Measurements from ENCODE around the gene ARL6.
A peak's percentile ranks its signal among the peaks of the same experiment; 100 is the strongest.
"Not testable (repeated sequence)": the region's sequence is repeated elsewhere in the genome, so short reads cannot be mapped to it uniquely, and the experiment has no call there.

ARL6 gene

DNA sequence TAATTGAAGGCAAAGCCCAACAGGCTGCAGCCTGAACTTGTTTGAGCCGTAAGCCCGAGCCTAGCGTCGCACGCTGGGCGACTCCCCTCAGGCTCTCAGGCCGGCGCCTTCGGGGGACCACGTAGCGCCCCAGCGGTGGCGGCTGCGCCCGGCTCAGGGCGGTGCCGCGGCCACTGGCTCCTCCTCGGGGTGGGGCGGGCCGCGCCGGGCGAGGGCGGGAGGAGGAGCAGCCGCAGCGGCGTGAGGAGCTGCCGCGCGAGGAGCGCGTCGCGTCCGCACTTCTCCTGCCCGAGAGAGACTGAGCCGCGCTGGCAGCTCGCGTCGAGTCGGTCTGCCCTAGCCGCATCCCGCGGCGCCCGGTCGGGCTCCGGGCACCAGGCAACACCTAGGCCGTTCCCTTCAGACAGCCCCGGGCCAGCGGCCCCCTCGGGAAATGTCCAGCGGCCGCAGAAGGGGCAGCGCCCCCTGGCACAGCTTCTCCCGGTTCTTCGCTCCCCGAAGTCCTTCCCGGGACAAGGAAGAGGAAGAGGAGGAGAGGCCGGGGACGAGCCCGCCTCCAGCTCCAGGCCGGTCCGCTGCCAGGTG lies 57.3 kb downstream of the ARL6 start, which contains the start of gene CRYBG3:
Gene CRYBG3 (plus strand): TSS at position 238 of the 585 bp plus-strand sequence. CDS start 196 bp downstream, at position 434.
- peak; percentile 89 for DNase-seq

DNA sequence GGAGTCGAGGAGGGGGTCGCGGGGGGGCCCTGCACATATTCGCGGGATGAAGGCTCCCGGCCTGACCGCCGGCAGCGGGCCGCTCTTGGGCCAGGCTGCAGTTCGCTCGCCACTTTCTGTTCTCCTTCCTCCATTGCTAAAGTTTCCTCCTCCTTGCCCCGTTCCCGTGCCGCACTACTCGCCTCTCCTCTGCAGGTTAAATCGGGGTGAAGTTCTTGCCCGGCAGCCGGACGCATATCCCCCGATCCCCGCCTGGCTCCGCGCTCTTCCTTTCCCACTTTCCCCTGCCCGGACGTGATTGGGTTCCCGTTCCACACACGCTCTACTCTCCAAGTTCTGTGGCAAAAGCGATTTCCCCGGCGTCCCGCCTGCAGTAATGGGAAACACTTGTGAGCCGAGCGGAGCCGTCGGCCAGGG lies 57.8 kb downstream of the ARL6 start:
- DNase-seq, result peak; percentile 39

DNA sequence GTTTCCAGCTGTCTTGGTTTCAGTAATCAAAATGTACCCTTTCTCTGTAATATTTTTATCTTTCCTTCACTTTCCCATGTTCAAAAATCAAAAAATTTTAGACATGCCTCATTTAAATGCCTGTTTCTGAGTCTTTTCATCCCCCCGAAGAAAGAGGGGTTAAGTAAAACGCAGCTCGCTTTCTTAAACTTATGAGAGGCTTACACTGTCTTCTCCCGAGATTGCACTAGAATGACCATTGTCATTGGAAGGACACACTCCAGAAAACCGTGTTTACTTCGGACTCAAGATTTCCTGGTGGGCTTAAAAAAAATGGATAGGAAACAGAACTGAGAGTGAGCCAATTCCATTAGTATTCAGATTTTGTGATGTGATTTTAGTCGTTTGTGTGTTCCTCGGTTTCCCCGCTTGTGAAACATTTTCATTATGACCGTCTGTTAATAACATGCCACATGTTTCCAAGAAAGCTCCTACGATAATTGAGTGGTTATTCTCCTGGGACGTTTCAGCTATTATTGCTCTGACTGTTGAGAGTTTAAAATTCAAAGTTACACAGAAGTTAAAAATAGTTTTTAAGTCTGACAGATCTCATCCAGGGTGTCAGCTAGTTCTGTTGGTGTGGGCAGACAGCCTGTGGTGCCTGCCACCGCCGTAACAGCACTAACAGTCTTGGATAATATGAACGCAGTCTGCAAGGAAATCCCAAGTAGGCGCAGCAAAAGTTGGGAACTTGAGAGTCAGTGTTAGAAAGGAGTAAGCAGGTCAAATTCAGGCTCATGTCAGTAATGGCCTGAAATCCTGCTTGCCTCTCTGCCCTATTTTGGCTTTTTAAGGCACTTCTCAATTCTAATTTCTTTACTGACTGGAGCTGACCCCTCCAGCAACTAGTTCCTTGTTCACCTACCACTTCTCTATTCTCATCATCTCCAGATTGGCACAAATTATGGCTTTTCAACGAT lies 58.8 kb downstream of the ARL6 start:
- DNase-seq, result no peak

DNA sequence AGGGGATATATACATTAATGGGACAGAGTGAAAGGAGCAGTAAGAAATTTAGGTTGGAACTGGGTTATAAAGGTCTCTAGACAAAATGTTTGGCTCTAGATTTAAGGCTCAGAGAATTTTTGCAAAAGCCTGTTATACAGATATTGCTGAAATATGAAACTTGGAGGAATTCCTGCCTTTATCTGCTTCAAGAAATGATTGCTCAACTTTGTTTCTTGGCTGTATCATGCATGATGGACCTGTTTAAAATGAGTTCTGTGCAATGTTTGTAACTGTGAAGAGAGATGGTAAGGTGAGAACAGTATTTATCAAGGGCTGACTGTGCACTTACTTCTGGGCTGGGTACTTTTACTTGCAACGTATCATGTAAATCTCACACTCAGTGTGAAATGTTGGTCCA lies 60.5 kb downstream of the ARL6 start:
- DNase-seq, result no peak

DNA sequence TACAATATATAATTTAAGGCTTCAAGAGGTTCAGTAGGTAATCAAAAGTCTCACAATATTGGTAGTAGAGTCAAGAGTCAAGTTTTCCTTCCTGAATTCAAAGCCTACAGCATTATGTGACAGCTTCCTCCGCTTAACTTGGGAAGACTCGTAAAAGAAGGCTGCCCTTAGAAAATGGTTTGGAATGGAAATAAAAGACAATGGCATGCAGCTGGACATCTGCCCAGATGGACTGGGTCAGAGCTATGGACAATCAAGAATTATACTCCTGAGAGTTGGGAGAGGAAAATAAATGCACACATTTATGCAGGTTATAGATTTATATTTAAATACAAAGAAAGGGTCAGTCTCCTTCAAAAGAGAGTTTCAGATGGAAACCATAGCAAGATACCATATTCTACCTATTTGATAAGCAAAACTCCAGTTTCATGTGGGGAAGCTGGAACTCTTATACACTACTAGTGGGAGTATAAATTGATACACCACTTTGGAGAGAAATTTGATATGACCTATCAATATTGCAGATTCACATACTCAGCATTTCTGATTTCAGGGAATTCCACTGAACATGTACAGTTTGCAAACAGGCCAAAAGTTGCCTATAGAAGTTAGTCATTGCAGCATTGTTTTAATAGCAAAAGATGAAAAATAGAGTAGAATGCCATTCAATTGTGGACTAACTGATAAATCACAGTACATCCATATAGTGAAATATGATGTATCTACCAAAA lies 63.3 kb downstream of the ARL6 start:
- DNase-seq, result no peak

DNA sequence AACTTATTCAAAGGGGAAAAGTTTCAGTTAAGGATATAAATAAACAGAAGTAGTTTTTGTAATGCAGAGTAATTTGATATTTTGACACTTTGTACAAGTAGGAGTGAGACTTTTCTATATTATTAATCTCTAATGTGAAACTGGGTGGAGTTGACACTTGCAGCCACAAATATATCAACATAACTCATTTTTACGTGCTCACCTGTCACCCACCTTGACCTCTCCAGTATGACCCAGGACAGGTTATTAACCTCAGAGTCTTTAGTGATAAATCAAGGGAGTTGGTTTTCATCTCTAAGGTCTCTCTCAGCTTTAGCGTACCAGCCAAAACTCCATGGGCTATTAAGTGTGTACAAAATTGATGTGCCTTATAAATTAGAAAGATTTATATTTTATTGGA lies 64.6 kb downstream of the ARL6 start:
- no peak for DNase-seq

DNA sequence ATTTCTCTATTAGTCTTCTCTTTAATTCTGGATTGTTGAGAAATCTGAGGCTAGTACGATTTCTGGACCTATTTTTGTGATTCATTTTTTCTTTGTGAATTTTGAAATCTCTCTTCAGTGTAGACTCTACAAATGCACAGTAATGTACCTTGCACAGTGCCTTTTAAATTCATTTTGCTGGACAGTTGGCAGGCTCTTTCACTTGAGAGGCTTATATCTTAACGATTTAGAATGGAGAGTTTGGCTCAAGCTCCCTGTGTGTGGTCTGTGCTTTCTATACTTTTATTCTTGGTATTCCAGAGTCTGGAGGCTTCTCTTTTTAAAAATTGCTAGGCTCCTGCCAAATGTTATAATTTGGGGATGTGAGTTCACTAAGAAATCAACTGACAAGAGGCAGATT lies 66.1 kb downstream of the ARL6 start:
- no peak for DNase-seq

DNA sequence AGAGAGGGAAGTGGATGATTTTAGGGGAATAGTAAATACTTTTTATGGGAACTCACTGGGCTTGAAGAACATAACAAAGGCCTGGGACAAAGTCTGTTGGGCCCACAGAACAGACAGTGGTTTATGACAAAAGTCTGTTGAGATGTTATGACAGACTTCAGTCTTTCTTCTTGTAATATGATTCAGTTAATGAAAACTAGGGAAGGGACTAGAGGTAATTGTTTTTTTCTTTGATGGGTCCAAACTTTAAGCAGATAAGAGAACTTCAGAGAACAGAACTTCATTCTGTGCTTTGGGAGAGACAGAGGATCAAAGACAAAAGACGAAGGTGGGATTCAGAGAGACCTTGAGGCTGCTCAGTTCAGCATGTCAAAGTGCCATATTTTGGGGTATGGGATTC lies 66.6 kb downstream of the ARL6 start:
- DNase-seq, result no peak

DNA sequence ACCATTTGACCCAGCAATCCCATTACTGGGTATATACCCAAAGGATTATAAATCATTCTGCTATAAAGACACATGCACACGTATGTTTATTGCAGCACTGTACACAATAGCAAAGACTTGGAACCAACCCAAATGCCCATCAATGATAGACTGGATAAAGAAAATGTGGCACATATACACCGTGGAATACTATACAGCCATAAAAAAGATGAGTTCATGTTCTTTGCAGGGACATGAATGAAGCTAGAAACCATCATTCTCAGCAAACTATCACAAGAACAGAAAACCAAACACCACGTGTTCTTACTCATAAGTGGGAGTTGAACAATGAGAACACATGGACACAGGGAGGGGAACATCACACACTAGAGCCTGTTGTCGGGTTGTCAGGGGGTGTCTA lies 68.6 kb downstream of the ARL6 start:
- DNase-seq, result not testable (repeated sequence)

DNA sequence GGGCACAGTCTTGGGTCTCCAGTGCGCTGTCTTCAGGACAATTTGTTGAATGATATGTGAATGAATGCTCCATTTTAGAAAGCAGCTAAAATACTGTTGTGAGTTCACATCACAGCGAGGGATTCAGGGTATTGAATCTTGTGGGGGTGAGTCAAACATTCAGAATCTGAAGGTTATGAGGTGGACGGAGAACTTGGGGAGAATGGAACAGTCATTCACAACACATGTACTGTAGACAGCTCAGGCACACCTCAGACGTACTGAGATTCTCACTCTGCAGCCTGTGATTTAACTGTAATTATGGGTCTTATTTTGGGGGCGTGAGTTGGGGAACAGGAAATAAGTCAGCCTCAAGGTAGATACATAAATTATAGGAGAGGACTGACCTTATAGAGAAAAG lies 71.2 kb downstream of the ARL6 start:
- DNase-seq, result no peak

DNA sequence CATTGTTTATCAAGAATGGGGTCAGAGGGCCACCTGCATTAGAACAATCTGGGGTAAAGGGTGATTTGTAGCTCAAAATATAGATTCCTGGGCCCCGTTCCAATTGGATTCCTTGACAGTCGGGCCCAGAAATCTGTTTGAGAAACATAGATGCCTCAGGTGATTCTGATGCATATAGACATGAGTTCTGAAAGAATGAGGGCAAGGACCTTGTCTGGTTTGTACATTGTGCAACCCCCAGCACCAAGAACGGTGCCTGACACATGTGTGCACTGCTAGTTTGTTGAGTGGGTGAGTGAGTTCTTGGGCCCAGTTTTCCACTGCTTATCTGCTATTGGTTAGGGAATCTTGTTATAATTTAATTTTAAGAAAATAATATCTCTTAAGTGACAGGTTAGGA lies 73.8 kb downstream of the ARL6 start:
- no peak for DNase-seq

DNA sequence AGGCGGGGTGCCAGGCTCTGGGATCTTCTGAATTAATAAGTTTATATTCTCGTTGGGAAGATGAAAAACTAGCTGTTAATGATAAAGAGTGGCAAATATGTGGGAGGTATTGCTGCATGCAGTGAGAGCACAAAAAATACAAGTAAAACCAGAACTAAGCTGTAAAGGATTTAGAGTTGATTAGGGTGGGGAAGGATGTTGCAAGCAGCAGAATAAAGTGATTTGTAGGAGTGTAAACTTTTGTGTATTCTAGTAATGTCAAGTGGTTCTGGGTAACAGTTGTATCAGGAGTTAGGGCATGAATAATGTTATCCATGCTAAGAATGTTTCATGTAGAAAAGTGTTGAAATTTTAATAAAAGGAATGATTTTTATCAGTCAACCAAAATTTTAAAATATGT lies 75.4 kb downstream of the ARL6 start:
- no peak for DNase-seq

DNA sequence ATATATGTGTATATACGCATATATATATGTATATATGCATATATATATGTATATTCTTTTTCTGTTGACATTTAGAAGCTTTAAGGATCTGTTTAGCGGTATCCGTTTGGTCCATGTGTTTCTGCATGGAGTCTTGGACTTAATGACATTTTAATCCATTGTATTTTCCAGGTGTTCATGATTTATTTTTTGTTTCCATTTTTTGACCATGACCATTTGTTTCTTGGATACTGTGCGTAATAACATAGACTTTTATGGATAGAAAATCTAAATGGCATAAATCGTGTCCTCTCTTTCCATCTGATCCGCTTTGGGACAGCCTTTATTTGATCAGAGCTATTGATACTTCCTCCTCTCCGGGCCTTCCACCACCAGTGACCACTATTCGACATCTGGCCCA lies 76.7 kb downstream of the ARL6 start:
- no peak for DNase-seq

DNA sequence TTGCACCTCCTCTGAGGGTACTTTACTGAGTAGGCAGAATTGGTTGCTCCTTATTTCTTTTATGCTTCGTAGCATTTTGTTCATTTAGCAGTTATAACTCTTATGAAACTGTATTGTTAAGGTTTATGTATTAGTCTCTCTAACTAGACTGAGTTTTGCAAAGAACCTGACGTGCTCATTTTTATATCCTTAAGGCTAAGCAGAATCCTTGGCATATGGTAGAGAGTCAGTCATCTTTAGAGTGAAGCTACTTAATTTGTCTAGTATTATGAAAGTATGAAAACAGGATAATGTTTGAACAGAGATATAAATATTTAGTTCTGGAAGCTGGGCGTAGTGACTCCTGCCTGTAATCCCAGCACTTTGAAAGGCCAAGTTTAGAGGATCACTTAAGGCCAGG lies 77.4 kb downstream of the ARL6 start:
- no peak for DNase-seq

DNA sequence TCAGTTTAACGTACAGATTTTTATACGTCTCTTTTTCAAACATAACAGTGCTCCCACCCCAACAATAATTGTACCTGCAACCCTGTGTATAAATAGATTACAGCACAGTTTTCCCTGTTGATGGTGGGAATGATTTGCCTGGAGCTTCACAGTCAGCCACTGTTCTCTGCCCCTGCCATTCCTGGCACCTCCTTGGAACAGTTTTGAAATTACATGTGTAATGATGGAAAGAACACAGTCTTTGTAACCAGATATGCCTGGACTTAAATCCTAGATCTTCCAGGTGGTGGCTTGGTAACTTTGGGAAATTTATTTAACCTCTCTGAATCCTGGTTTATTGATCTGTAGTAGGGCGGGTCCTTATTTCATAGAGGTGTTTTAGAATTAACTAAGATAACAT lies 84.2 kb downstream of the ARL6 start:
- no peak for DNase-seq
